SK-N-MC (cell line): ENCODE measurements around the gene OPRL1.

Source experiments
- DNase-seq: peaks from one replicate; pipeline ENCODE4 v3.0.0-alpha.2; 2011; ENCODE audit warnings: low read depth, low spot score
- H3K27ac ChIP-seq: fragments of 200-600 bp; sonication (generic); 2 replicates; pipeline ENCODE4 v1.5.1; 2016; ENCODE audit warnings: mixed run types
- H3K36me3 ChIP-seq: fragments of 200-600 bp; sonication (generic); 2 replicates; pipeline ENCODE4 v1.6.1; 2017; ENCODE audit warnings: antibody characterized with exemption, low read length, mixed read lengths; ENCODE audit not compliant: insufficient read depth
- H3K4me3 ChIP-seq: fragments of 200-600 bp; sonication (generic); 2 replicates; pipeline ENCODE4 v1.5.1; 2016
- H3K9ac ChIP-seq: fragments of 200-600 bp; sonication (generic); 2 replicates; pipeline ENCODE4 v1.8.0; 2017; ENCODE audit warnings: mixed run types, mixed read lengths; ENCODE audit not compliant: insufficient read length
- H3K9me3 ChIP-seq: fragments of 200-600 bp; sonication (generic); 2 replicates; pipeline ENCODE4 v1.6.1; 2017; ENCODE audit warnings: low read depth, mild to moderate bottlenecking, antibody characterized with exemption, low read length, moderate library complexity, mixed read lengths
- EZH2 ChIP-seq: fragments of 200-600 bp; sonication (generic); IDR thresholded peaks from one replicate; pipeline ENCODE4 v1.6.1; 2017; ENCODE audit warnings: antibody characterized with exemption
- FOXP2 ChIP-seq: optimal IDR thresholded peaks from 2 replicates; pipeline ENCODE3; 2011; ENCODE audit warnings: mild to moderate bottlenecking, moderate library complexity; ENCODE audit not compliant: insufficient read depth; ENCODE audit errors: extremely low read length, control extremely low read depth
- POLR2AphosphoS5 ChIP-seq: IDR thresholded peaks from 2 replicates; pipeline ENCODE4 v1.6.1; 2012; ENCODE audit warnings: mild to moderate bottlenecking, low read depth, low read length, borderline replicate concordance

The OPRL1 gene

DNA sequence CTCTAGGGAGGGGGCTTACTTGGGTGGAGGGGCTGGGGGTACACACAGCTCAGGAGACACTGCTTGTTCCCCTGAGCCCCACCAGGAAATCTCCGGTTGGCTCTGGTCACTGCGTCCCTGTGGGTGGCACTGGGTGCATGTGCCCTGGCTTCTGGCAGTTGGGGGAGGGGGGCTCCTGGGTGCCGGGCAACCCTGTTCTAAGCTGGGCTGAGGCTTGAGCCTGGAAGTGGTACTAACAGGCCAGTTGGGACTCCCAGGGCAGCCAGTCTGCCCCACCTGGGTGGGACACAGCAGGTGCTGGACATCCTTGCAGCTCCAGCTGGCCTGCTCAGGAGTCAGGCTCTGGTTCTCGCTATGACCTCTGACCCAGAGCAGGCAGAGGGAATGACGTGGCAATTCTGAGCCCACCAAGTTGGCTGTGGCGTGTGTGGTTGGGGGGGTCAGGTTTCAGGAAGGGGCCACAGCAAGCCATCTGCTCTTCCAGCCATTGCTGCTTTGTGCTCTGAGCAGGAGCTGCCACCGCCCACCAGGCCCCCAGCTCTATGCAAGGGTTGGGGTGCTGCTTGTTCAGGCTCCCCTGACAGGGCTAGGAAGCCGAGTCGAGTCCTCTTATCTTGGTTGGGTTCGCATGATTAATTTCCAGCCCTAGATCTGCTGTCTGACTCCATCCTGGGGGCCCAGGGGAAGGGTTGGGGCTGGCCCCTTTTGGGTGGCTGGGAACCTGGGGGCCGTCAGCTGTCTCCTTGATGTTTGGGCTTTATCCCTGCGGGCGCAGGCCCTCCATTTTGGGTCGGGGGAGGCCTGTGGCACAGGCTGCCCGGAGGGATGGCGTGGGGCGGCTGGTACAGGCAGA lies 43.3 kb upstream of the OPRL1 start:
- Histone ChIP-seq H3K27ac (no peak overlapping the region), H3K9me3 (no peaks in the 10 kb centered on the region), H3K9ac (no peak overlapping the region), H3K4me3 (no peak overlapping the region), H3K36me3 (peaks cover 4% of the 10 kb centered on the region; the same call in 1 of the 2 replicates)
- TF ChIP-seq EZH2: no peak
- TF ChIP-seq POLR2AphosphoS5: no peak
- TF ChIP-seq FOXP2: no peak
- no peak for DNase-seq

DNA sequence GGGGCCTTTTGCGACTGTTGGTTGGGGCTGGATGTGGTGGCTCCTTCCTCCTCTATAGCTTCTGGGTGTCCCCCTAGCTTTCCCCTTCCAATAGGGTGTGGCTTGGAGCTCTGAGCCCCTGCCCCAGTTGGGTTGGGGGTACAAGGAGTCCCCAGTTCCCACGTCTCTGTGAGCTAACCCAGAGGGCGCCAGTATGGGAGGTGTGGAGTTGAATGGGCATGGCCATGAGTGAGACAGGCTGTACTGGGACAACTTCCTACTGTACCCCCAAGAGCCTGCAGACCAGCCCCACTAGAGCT lies 42.7 kb upstream of the OPRL1 start:
- no peak for DNase-seq
- Histone ChIP-seq H3K36me3 (no peaks in the 10 kb centered on the region; the same call in 1 of the 2 replicates), H3K9ac (no peak overlapping the region), H3K9me3 (no peaks in the 10 kb centered on the region), H3K27ac (no peak overlapping the region), H3K4me3 (no peak overlapping the region)
- TF ChIP-seq FOXP2: no peak
- no peak for TF ChIP-seq EZH2
- TF ChIP-seq POLR2AphosphoS5: no peak; the same call in 1 of the 2 replicates

DNA sequence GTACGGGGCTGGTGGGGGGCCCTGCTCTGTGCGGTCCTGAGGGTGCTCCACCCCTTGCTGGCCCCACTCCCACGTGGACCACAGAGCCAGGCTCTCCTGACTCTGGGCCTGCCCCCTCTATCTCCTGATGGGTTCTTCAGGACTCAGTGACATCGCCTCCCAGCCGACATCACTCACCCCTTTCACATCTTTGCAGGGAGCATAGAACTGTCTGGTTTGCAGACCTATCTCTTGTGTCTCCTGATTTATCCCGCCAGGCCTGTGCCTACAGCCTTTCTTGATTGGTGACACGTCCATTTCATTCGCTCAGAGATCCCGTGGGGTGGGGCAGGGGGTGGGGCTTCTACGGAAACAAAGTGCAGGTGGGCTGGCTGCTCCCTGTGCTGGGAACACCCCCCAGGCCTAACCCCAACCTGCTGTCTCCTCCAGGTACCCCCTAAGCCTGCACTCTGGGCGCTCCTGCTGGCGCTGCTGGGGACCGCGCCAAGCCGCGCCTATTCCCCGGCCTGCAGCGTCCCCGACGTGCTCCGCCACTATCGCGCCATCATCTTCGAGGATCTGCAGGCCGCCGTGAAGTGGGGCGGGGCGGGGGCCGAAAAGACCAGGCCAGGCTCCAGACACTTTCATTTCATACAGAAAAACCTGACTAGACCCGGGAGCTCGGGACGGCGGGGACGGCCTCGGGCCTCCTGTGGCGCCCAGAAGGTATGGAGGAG lies 42.2 kb upstream of the OPRL1 start:
- no peak overlapping the region for H3K9ac ChIP-seq
- H3K4me3 ChIP-seq: peak overlapping the region; percentile 79; the same call in 1 of the 2 replicates
- H3K36me3 ChIP-seq: no peaks in the 10 kb centered on the region; the same call in 1 of the 2 replicates
- TF ChIP-seq EZH2 (no peak), POLR2AphosphoS5 (no peak), FOXP2 (no peak)
- DNase-seq: no peak
- no peaks in the 10 kb centered on the region for H3K9me3 ChIP-seq
- no peak overlapping the region for H3K27ac ChIP-seq

DNA sequence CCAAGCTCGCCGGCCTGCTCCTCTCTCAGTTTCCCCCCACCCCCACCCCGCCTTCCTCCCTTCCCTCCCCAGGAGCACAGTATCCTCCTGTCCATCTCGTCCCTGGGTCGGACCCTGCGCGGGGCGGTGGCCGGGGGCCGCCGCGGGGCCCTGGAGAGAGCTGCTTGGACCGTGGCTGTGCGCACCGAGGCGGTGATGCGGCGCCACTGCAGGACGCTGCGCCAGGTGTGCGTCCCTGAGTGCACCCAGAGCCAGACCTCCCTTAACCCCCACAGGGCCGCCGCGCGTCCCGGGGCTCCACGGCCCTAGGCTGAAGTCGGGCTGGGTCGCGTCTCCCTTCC lies 41.7 kb upstream of the OPRL1 start:
- H3K27ac ChIP-seq: no peak overlapping the region
- H3K9me3 ChIP-seq: no peaks in the 10 kb centered on the region
- no peak overlapping the region for H3K9ac ChIP-seq
- no peaks in the 10 kb centered on the region for H3K36me3 ChIP-seq
- TF ChIP-seq EZH2 (no peak), POLR2AphosphoS5 (no peak), FOXP2 (no peak)
- H3K4me3 ChIP-seq: peak overlapping the region; percentile 79
- no peak for DNase-seq

DNA sequence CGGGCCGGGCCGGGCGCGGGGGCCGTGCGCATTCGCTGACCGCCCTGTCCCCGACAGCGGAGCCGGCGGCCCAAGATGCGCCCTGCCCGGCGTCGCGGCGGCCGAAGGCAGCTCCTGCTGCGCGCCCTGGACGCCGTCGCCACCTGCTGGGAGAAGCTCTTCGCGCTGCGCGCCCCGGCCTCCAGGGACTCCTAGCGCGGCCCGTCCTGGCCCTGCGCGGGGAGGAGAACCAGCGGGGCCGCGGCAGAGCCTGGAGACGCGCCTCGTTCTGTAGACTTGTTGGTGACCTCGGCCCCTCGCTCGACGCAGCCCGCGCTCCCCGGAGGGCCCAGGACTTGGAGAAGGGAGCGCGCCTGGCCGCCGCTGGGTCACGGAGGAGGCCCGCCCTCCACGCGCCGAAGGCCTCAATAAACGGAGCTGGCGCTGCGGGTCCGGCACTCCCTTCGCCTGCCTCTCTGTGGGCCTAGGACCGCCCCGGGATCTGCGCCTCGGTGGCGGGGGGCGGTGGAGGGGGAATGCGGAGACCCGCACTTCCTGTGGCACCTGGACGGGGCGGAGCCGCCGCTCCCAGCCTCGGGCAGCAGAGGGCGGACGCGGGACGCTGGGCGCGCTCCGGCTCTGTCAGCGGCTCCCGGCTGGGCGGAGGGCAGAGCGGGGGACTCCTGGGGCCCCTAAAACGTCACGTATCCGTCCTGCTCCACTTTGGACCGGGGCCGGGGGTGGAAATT lies 41.2 kb upstream of the OPRL1 start:
- peak overlapping the region; percentile 53 for H3K9ac ChIP-seq
- no peak overlapping the region for H3K27ac ChIP-seq
- H3K36me3 ChIP-seq: no peaks in the 10 kb centered on the region
- no peaks in the 10 kb centered on the region for H3K9me3 ChIP-seq
- no peak for TF ChIP-seq EZH2
- peak; percentile 22; the same call in 1 of the 2 replicates for TF ChIP-seq POLR2AphosphoS5
- no peak for DNase-seq
- peak overlapping the region; percentile 79 for H3K4me3 ChIP-seq

DNA sequence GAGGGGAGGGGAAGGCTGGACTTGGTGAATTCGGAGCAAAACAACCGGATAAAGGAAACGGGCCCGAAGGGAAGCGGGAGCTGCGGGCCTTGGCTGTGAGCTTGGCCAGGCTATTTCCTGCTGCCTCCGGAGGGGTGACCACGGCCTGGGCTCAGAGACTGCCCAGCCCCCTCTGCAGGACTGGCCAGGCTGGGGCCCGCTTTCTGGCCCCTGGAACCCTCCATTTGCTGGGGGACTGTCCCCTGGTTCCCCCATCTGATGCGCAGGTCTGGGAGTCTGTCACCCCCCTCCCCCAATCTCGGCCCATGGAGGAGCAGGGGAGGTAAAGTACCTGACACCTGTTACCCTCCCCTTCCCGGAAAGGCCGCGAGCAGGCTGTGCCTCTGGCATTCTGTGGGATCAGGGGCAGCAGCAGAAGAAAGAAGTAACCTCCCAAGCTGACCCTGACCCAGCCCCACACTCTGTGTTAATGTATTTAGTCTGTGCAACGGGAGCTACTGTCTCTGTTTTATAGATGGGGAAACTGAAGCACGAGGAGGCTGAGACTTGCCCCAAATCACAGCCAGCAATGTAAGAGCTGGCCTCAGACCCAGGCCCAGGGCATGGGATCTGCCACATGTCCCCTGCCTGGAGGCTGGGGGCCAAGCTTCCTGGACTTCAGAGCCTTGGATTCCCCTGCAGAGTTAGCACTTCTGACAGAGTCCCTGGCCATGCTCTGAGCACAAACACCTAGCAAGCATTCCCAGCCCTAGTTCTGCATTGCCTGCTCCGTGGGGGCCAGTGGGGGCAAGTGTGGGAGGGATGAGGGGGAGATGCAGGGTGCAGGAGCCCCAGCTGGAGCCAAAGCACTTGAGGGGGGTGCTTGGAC lies 40.4 kb upstream of the OPRL1 start:
- DNase-seq: no peak
- Histone ChIP-seq H3K4me3 (peak overlapping the region; percentile 79), H3K27ac (no peak overlapping the region), H3K9me3 (no peaks in the 10 kb centered on the region), H3K36me3 (no peaks in the 10 kb centered on the region), H3K9ac (peak overlapping the region; percentile 53)
- TF ChIP-seq EZH2 (no peak), FOXP2 (no peak), POLR2AphosphoS5 (no peak)

DNA sequence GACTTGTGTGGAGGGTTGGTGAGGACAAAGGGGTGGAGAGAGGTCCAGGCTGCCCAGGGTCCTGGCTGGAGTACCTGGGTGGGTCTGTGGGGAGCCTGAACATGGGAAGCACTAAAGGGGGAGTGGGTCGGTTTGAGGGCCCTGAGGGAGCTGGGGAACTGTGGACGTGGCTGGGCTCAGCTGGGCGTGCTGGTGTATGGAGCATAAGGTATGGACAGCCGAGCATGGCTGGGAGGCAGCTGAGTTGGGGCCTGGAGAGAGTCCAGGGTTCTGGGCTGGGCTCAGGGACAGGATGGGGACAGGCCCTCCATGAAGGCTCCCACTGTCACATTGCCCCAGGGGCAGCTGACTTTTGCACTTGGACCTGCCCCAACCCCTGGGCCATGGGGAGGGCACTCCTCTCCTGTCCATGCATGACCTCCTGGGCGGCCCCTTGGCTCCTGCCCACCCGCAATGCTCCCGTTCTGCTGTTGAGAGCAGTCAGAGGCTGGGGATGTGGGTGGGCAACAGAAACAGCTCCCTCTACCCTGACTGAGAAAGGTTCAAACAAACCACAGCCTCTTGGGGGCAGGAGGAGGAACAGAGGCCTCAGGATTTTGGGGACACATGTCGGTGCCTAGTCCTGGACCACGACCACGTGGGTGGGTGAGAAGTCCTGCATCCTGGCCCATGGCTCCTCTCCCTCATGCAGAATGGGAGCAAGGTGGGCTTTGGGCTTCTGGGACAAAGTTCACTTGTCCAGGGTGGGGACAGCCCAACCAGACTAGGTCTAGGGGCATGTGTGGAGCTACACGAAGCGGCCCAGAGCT lies 39.4 kb upstream of the OPRL1 start:
- Histone ChIP-seq H3K27ac (peak overlapping the region; percentile 85; the same call in 1 of the 2 replicates), H3K36me3 (no peaks in the 10 kb centered on the region), H3K4me3 (no peak overlapping the region), H3K9me3 (no peaks in the 10 kb centered on the region), H3K9ac (no peak overlapping the region)
- TF ChIP-seq EZH2 (no peak), POLR2AphosphoS5 (no peak)
- DNase-seq: no peak
